A549 (cell line): ENCODE data around the gene PES1.

Experiments
- CHD2 ChIP-seq: fragments of 150-350 bp; IDR thresholded peaks from 2 replicates; pipeline ENCODE4 v1.6.1; 2014; ENCODE audit warnings: low read length; ENCODE audit not compliant: partially characterized antibody
- CHD4 ChIP-seq: fragments of 200-600 bp; sonication (generic); IDR thresholded peaks from 2 replicates; pipeline ENCODE4 v1.6.1; 2016; ENCODE audit warnings: antibody characterized with exemption, mild to moderate bottlenecking, borderline replicate concordance
- CTCF ChIP-seq: fragments of >200 bp; sonication (Bioruptor Twin); formaldehyde crosslinking; IDR thresholded peaks from 3 replicates; pipeline ENCODE4 v1.5.1; 2016
- EP300 ChIP-seq, 2 experiments: fragments of >200 bp; sonication (Bioruptor Twin); formaldehyde crosslinking; IDR thresholded peaks; 2 replicates in 1 of 2; 3 replicates in 1 of 2; pipeline ENCODE4 v1.6.1; 2016 to 2017
- ESRRA ChIP-seq: fragments of 150-350 bp; IDR thresholded peaks from 2 replicates; pipeline ENCODE4 v1.6.1; 2014; ENCODE audit warnings: mild to moderate bottlenecking, low read length, borderline replicate concordance
- POLR2A ChIP-seq: IDR thresholded peaks from 2 replicates; pipeline ENCODE4 v1.6.1; 2012; ENCODE audit warnings: mild to moderate bottlenecking, low read length
- RCOR1 ChIP-seq: fragments of 150-350 bp; IDR thresholded peaks from 2 replicates; pipeline ENCODE4 v1.6.1; 2014; ENCODE audit warnings: antibody characterized with exemption, low read length, low read depth
- SMC3 ChIP-seq: fragments of >200 bp; sonication (Bioruptor Twin); formaldehyde crosslinking; IDR thresholded peaks from 3 replicates; pipeline ENCODE4 v1.6.1; 2018; ENCODE audit warnings: inconsistent platforms
- TP53 ChIP-seq: fragments of 250-450 bp; sonication (Bioruptor Pico); IDR thresholded peaks from 2 replicates; pipeline ENCODE4 v1.5.0; 2021; ENCODE audit warnings: mild to moderate bottlenecking, moderate library complexity
- USF2 ChIP-seq: fragments of 450-650 bp; IDR thresholded peaks from 2 replicates; pipeline ENCODE4 v1.6.1; 2014; ENCODE audit warnings: antibody characterized with exemption

DNA sequence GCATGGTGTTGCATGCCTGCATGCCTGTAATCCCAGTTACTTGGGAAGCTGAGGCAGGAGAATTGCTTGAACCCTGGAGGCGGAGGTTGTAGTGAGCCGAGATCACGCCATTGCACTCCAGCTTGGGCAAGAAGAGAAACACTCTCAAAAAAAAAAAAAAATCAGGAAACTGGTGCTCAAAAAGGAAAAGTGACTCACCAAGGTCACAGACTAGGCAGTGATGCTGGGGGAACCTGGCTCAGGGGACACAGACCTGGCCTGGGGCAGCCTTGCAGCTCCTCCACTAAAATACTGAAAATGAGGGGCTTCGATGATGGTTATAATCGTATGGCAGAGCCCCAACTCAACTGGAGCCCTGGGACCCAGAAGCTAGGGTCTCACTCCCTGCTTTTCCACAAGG is 35.8 kb upstream of the PES1 start:
- TF ChIP-seq RCOR1 (no peak), CTCF (no peak), CHD4 (no peak), USF2 (no peak), CHD2 (no peak), EP300 (IDR thresholded peaks at IDR 0.05) (no peak), SMC3 (no peak), POLR2A (no peak), TP53 (CRISPR knock-in tag) (no peak), ESRRA (no peak)
